ENCODE measurements around the gene PDE8A. TPM values are rescaled to one million over a fixed set of nuclear protein-coding genes. Genes with fewer than 3 reads are reported as not detected.

PDE8A gene
- total RNA-seq, 4 donors from 2014 or later: 49.4 to 108 (median 64.3) TPM

GRCh38 chr15:85118173-85118572 is 136.5 kb downstream of the PDE8A start:
- peaks cover 0 to 11% (median 4%) of the 10 kb centered on the region in 4 donors for H3K4me1 ChIP-seq
- H3K27ac ChIP-seq: no peak overlapping the region
- H3K36me3 ChIP-seq: peaks cover 0 to 76% (median 0%) of the 10 kb centered on the region in 3 donors
- WGBS, 2 donors: 94 to 98% methylated on average over 4 of the region's 4 CpGs
- no peaks in the 10 kb centered on the region for H3K27me3 ChIP-seq
- TF ChIP-seq EP300 (IDR thresholded peaks at IDR 0.05) (no peak), CTCF (IDR thresholded peaks at IDR 0.05) (no peak), POLR2A (IDR thresholded peaks at IDR 0.05) (no peak)
- H3K9me3 ChIP-seq: no peaks in the 10 kb centered on the region
- DNase-seq (ENCODE audit: low spot score in 2 of 2): no peak
- no peak overlapping the region for H3K4me3 ChIP-seq

- WGBS, 2 donors: 83 to 92% methylated on average over 2 of the region's 2 CpGs
- TF ChIP-seq POLR2A (IDR thresholded peaks at IDR 0.05) (no peak), EP300 (IDR thresholded peaks at IDR 0.05) (no peak), CTCF (IDR thresholded peaks at IDR 0.05) (no peak)
- Histone ChIP-seq H3K4me1 (peaks cover 0 to 7% (median 2%) of the 10 kb centered on the region in 4 donors), H3K36me3 (peaks cover 0 to 76% (median 0%) of the 10 kb centered on the region in 3 donors), H3K27ac (no peak overlapping the region), H3K9me3 (no peaks in the 10 kb centered on the region), H3K4me3 (no peak overlapping the region), H3K27me3 (no peaks in the 10 kb centered on the region)
- no peak for DNase-seq (ENCODE audit: low spot score in 2 of 2)
Measured at GRCh38 chr15:85118581-85118980, 136.9 kb downstream of the PDE8A start.

- WGBS, 2 donors: 66 to 82% methylated on average over 4 of the region's 4 CpGs
- TF ChIP-seq CTCF (IDR thresholded peaks at IDR 0.05): no peak
- no peak for TF ChIP-seq EP300 (IDR thresholded peaks at IDR 0.05)
- no peak for TF ChIP-seq POLR2A (IDR thresholded peaks at IDR 0.05)
- H3K4me3 ChIP-seq: no peak overlapping the region
- DNase-seq (ENCODE audit: low spot score in 2 of 2): no peak
- H3K9me3 ChIP-seq: no peaks in the 10 kb centered on the region
- no peaks in the 10 kb centered on the region for H3K27me3 ChIP-seq
- H3K4me1 ChIP-seq: no peaks in the 10 kb centered on the region
- peaks cover 0 to 82% (median 0%) of the 10 kb centered on the region in 3 donors for H3K36me3 ChIP-seq
- no peak overlapping the region for H3K27ac ChIP-seq
Measured at GRCh38 chr15:85120351-85121113, 138.9 kb downstream of the PDE8A start.

- no peak for DNase-seq (ENCODE audit: low spot score in 2 of 2)
- H3K9me3 ChIP-seq: peaks cover 0 to 7% (median 0%) of the 10 kb centered on the region in 4 donors
- TF ChIP-seq POLR2A (IDR thresholded peaks at IDR 0.05) (no peak), EP300 (IDR thresholded peaks at IDR 0.05) (no peak), CTCF (IDR thresholded peaks at IDR 0.05) (no peak)
- H3K27me3 ChIP-seq: no peaks in the 10 kb centered on the region
- H3K36me3 ChIP-seq: peaks cover 0 to 87% (median 11%) of the 10 kb centered on the region in 3 donors
- H3K27ac ChIP-seq: no peak overlapping the region
- H3K4me1 ChIP-seq: no peaks in the 10 kb centered on the region
- WGBS, 2 donors: 71 to 82% methylated on average over 1 of the region's 1 CpG
- H3K4me3 ChIP-seq: no peak overlapping the region
Measured at GRCh38 chr15:85124173-85124572, 142.5 kb downstream of the PDE8A start.

GRCh38 chr15:85125056-85125661 is 143.5 kb downstream of the PDE8A start:
- Histone ChIP-seq H3K4me3 (no peak overlapping the region), H3K9me3 (peaks cover 0 to 7% (median 0%) of the 10 kb centered on the region in 4 donors), H3K4me1 (no peaks in the 10 kb centered on the region), H3K36me3 (peaks cover 0 to 97% (median 11%) of the 10 kb centered on the region in 3 donors), H3K27ac (no peak overlapping the region), H3K27me3 (no peaks in the 10 kb centered on the region)
- DNase-seq (ENCODE audit: low spot score in 2 of 2): no peak
- WGBS, 2 donors: 82 to 83% methylated on average over 4 of the region's 4 CpGs
- TF ChIP-seq EP300 (IDR thresholded peaks at IDR 0.05) (no peak), CTCF (IDR thresholded peaks at IDR 0.05) (no peak), POLR2A (IDR thresholded peaks at IDR 0.05) (no peak)

Data from tibial nerve (tissue), 4 donors.